Right hindlimb (tissue), 1 donor: ENCODE results near the gene NPEPL1.
"Not testable (repeated sequence)": the region's sequence is repeated elsewhere in the genome, so short reads cannot be mapped to it uniquely, and the experiment has no call there.

Source experiments
- DNase-seq: peaks from one replicate; pipeline ENCODE4 v3.0.0-alpha.2; 2018

Gene NPEPL1

GRCh38 chr20:58714923-58715351 lies 22.3 kb downstream of the NPEPL1 start:
- peak; percentile 14 for DNase-seq

- DNase-seq, result peak; percentile 9
Observed at GRCh38 chr20:58715391-58715800, 22.8 kb downstream of the NPEPL1 start.

- DNase-seq, result peak; percentile 17
Observed at GRCh38 chr20:58715801-58716475, 23.3 kb downstream of the NPEPL1 start.

- peak; percentile 20 for DNase-seq
Observed at GRCh38 chr20:58716476-58717277, 24.1 kb downstream of the NPEPL1 start.

- DNase-seq, result peak; percentile 21
Observed at GRCh38 chr20:58717278-58718091, 24.9 kb downstream of the NPEPL1 start.

- peak; percentile 11 for DNase-seq
Observed at GRCh38 chr20:58718121-58718563, 25.5 kb downstream of the NPEPL1 start.

GRCh38 chr20:58718729-58719128 lies 26.1 kb downstream of the NPEPL1 start:
- DNase-seq, result peak; percentile 7

GRCh38 chr20:58719258-58719657 lies 26.7 kb downstream of the NPEPL1 start:
- peak; percentile 17 for DNase-seq

- peak; percentile 14 for DNase-seq
Observed at GRCh38 chr20:58719971-58720371, 27.4 kb downstream of the NPEPL1 start.

GRCh38 chr20:58720890-58721289 lies 28.3 kb downstream of the NPEPL1 start:
- no peak for DNase-seq

GRCh38 chr20:58721951-58722778 lies 29.6 kb downstream of the NPEPL1 start:
- peak; percentile 17 for DNase-seq

- DNase-seq, result peak; percentile 6
Observed at GRCh38 chr20:58722877-58723627, 30.5 kb downstream of the NPEPL1 start.

GRCh38 chr20:58723628-58723984 lies 31.0 kb downstream of the NPEPL1 start:
- no peak for DNase-seq

- DNase-seq, result not testable (repeated sequence)
Observed at GRCh38 chr20:58726156-58726555, 33.6 kb downstream of the NPEPL1 start.

- DNase-seq, result no peak
Observed at GRCh38 chr20:58731192-58731591, 38.6 kb downstream of the NPEPL1 start.

GRCh38 chr20:58737198-58737597 lies 44.6 kb downstream of the NPEPL1 start:
- DNase-seq, result no peak

GRCh38 chr20:58740356-58741308 lies 48.0 kb downstream of the NPEPL1 start:
- no peak for DNase-seq

GRCh38 chr20:58741384-58741783 lies 48.8 kb downstream of the NPEPL1 start:
- DNase-seq, result peak; percentile 4

- no peak for DNase-seq
Observed at GRCh38 chr20:58742668-58743566, 50.3 kb downstream of the NPEPL1 start.
